SK-MEL-5 (cell line): ENCODE data around the gene CAMK2G. TPM values are rescaled to one million over a fixed set of nuclear protein-coding genes. Genes with fewer than 3 reads are reported as not detected.
A peak's percentile ranks its signal among the peaks of the same experiment; 100 is the strongest.
"Not testable (repeated sequence)": the region's sequence is repeated elsewhere in the genome, so short reads cannot be mapped to it uniquely, and the experiment has no call there.

Experiments used
- DNase-seq: peaks from one replicate; pipeline ENCODE4 v3.0.0-alpha.2; 2016; ENCODE audit warnings: low read depth, low spot score
- in situ Hi-C: cut with HindIII; loops from 2 replicates; pipeline ENCODE4 v1.10.0; 2016; ENCODE audit warnings: low sequenced_read_pairs, high pct_unique_total_duplicates, low pct_unique_long_range_greater_than_20kb
- polyA plus RNA-seq, 2 experiments: library from polyadenylated mRNA; depleted of rRNA; stranded (reverse); fragments of >200 nt; gene quantifications; 2 replicates each; pipeline ENCODE4 v1.2.3, GENCODE V29; 2015
- total RNA-seq: library from RNA; depleted of rRNA; stranded (reverse); fragments of >200 nt; shearing (Covaris generic); gene quantifications from 2 replicates; pipeline ENCODE4 v1.2.3, GENCODE V29; 2014; rRNA removed

Gene CAMK2G
- total RNA-seq, result 8.9 and 12.2 TPM in 2 replicates
- 12.3 and 12.7 TPM in 2 replicates for polyA plus RNA-seq (2015; cell fraction: cytosol; rRNA removed)
- polyA plus RNA-seq (2015; cell fraction: nucleus; rRNA removed), result 45.5 and 46.1 TPM in 2 replicates

DNA sequence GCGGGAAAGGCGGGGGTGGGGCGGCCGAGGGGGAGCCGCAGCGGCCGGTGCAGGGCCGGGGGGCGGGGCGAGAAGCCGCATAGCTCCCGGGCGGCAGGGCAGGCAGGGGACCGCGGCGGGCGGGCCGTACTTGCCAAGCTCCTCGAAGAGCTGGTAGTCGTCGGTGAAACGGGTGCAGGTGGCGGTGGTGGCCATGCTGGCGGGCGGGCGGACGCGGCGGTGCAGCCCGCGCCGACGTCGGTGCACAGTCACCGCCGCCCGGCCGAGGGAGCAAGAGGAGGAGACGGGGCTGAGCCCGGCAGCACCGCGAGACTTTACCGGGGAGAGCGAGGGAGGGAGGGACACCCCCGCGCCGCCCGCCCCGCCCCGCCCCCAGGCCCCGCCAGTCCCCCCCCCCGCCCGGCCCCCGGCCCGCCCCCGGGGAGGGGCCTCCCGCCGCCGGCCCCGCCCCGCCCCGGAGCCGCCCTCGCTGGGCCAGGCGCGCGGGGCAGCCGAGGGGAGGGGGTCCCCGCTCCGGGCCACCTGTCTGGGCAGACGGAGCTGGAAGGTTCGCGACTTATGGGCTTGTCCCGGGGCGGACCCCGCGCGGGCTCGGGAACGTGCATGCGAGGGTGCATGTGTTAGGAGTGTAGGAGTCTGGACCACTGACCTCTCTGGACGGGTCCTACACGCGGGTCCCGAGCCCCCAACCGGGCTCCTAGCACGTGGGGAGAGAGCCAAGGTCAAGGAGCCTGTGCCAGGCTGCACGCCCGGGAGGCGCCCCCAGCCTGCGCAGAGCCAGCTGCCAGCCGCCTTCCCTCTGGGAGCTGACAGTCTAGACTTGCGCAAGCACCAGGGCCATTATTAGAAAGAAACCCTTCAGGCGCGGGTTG lies at the start of gene CAMK2G:
TSS of gene CAMK2G (minus strand) at position 289 of the 872 bp plus-strand sequence. CDS start at position 195, 94 bp downstream.
- in situ Hi-C loops, result no loop called here
- peak; percentile 81 for DNase-seq

DNA sequence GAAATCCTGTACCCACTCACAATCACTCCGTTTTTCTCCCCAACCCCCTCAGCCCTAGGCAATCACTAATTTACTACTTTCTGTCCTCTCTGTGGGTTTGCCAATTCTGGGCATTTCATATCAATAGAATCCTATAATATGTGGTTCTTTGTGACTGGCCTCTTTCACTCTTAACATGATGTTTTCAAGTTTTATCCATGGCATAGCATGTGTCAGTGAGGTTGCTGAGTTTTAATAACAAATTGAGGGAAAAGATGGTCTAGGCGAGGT lies 48.4 kb upstream of the CAMK2G start:
- in situ Hi-C loops, result no loop called here
- DNase-seq, result peak; percentile 22

DNA sequence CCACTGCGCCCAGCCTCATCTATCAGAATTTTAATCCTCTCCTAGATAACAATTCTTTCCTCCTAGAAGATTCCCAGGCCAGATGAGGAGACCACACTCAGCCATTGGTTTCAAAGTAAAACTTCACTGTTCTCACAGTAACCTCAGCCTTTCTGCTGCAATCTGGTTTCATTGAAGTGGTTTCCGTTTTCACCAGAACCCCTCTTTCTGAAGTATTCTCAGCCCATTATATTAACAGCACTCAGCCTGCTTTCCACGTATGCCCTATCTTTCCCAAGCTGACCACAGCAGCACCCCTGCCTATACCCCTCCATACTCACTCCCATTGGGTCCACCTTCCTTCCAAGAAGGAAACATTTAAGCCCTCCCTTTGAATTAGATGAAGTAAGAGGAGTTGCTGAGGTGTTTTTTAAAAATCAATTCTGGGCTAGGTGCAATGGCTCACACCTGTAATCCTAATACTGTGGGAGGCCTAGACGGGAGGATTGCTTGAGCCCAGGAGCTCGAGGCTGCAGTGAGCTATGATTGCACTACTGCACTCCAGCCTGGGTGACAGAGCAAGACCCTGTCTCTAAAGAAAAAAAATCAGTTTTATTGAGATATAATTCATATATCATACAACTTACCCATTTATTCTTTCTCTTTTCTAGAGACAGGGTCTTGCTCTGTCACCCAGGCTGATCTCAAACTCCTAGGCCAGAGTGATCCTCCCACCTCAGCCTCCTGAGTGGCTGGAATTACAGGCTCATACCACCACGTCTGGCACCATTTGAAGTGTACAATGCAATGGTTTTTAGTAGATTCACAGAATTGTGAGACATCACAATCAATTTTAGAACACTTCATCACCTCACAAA lies 47.9 kb upstream of the CAMK2G start:
- in situ Hi-C loops, result no loop called here
- no peak for DNase-seq

DNA sequence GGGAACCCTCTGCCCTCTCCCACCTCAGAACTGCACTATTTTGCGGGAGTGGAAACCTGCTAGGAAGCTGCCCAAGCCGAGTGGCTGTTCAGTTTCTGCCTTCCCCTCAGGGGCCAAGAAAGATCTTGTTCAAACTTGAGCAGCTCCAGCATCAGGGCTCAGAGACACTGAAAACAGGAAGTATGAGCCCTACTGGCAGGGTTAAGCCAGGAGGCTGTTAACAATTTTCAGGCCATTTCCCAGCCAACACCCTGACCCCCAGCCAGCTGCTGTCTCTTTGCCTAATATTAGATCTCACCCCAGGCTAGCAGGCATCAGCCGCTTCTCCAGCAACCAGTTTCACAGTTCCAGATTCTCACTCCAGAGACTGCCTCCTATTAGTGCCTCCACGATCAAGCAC lies 45.7 kb upstream of the CAMK2G start:
- DNase-seq, result no peak
- in situ Hi-C loops, result no loop called here

DNA sequence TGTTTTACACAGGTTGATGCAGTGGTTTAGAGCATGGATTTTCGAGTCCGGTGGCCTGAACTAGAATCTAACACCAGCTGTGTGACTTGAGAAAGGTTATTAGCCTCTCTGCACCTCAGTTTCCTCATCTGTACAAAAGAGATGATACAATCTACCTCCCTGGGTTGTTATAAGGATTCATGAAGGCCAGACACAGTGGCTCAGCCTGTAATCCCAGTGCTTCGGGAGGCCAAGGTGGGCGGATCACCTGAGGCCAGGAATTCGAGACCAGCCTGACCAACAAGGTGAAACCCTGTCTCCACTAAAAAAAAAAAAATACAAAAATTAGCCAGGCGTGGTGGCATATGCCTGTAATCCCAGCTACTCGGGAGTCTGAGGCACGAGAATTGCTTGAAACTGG lies 45.1 kb upstream of the CAMK2G start:
- in situ Hi-C loops, DNase-seq: not testable (repeated sequence)

DNA sequence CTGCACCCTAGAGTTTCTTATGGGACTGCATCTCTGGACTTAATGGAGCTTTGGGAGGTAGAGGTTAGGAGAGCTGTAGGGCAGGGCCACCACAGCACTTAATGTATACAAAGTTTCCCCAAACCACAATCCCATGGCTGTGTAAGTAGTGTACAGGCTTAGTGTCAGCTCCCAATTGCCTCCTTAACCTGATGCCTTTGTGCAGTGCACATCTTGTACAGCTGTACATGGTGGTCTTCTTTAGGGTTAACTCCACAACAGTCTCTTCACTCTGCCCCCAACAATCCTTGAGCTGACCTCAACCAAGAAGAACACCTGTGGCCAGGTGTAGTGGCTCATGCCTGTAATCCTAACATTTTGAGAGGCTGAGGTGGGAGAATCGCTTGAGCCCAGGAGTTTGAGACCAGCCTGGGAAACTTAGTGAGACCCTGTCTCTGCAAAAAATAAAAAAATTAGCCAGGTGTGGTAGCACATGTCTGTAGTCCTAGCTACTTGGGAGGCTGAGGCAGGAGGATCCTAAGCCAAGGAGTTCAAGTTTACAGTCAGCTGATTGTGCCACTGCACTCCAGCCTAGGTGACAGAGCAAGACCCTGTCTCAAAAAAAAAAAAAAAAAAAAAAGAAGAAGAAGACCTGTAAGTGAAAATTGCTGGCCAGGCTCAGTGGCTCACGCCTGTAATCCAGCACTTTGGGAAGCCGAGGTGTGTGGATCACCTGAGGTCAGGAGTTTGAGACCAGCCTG lies 43.4 kb upstream of the CAMK2G start:
- in situ Hi-C loops, result no loop called here

DNA sequence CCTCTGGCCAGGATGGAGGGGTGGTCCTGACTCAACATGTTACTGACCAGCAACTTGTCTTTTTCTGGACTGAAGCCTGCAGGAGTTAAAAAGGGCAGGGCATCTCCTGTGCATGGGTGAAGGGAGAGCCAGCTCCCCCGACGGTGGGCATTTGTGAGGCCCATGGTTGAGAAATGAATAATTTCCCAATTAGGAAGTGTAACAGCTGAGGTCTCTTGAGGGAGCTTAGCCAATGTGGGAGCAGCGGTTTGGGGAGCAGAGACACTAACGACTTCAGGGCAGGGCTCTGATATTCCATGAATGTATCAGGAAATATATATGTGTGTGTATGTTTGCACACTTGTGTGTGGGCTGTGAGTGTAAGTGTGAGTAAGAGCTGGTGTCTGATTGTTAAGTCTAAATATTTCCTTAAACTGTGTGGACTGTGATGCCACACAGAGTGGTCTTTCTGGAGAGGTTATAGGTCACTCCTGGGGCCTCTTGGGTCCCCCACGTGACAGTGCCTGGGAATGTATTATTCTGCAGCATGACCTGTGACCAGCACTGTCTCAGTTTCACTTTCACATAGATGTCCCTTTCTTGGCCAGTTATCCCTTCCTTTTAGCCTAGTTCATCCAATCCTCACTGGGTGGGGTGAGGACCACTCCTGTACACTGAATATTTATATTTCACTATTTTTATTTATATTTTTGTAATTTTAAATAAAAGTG lies 42.6 kb upstream of the CAMK2G start:
- in situ Hi-C loops, result no loop called here
- DNase-seq, result no peak

More for the DNA sequence above, 43.4 kb upstream of the CAMK2G start:
- DNase-seq, result no peak

DNA sequence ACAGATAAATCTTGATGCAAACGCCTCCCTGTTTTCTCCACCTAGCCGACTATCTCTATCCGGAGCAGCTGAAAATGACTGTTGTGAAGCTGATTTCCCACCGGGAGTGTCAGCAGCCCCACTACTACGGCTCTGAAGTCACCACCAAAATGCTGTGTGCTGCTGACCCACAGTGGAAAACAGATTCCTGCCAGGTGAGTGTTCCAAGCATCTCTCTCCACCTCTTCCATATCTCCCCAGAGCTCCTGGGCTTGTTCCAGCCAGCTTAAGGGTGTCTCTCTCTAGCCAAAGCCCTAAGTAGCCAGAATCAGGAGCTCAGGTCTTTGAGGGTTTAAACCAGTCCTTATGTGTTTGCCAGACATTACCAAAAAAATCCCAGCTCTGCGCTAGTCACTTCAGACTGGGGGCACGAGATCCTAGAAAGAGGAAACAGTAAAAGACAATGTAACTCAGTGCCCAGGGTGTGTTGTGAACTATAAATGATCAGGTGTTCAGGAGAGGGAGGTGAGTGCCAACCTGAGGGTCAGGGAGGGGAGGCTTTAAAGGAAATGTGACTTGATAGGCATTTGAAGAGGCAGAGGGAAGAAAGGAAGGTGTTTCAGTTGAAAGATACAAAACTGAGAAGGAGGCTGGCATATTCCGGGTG lies 41.0 kb upstream of the CAMK2G start:
- in situ Hi-C loops, result no loop called here
- no peak for DNase-seq

DNA sequence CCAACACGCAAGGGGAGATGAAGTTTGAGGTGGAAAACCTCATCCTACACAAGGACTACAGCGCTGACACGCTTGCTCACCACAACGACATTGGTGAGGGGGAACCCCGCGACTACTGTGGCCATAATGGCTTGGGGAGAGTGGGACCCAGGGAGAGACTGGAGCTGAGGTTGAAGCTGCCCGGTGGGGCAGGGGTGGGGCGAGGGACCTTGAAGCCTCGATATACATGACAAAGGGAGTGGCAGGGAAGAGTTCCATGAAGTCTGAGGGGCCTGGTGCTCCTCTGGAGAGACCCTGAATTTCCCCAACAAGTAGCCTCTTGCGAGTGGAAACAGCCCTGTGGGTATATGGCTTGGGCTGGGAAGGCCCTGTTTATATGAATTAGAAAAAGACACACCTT lies 39.7 kb upstream of the CAMK2G start:
- in situ Hi-C loops, result no loop called here
- no peak for DNase-seq

DNA sequence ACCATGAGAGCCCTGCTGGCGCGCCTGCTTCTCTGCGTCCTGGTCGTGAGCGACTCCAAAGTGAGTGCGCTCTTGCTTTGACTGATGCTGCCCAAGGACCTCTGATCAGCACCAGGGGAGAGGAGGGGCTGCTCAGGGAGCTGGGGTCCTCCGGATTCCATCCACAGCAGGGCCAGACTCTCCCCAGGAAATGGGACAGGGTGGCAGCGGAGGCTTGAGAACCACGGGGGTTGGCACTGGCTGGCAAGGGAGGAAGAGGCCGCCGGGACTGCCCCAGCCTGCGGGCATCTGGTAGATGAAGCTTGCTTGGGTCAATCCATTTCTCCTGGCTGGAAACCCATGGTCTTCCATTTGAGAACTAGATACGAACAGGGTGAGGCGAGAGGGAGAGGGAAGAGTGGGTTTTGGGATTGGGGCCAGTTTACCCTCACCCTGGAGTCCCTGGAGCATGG lies 37.2 kb upstream of the CAMK2G start:
- in situ Hi-C loops, result no loop called here
- DNase-seq, result no peak

DNA sequence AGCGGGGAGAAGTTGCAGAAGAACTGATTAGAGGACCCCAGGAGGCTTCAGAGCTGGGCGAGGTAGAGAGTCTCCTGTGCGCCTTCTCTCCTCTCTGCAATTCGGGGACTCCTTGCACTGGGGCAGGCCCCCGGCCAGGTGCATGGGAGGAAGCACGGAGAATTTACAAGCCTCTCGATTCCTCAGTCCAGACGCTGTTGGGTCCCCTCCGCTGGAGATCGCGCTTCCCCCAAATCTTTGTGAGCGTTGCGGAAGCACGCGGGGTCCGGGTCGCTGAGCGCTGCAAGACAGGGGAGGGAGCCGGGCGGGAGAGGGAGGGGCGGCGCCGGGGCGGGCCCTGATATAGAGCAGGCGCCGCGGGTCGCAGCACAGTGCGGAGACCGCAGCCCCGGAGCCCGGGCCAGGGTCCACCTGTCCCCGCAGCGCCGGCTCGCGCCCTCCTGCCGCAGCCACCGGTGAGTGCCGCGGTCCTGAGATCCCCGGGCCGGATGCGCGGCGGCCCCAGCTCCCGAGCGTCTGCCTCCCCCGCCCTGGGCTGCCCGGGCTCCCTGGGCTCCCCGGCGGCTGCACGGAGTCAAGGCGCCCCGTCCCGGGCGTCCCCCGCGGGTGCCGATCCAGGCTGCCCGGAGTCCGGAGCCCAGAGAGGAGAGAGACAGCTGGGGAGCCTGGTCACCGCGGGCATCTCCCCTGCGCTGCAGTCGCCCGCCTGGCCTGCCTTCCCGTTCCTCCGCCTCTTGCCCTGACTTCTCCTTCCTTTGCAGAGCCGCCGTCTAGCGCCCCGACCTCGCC lies 36.6 kb upstream of the CAMK2G start, which contains the start of gene PLAU:
TSS of gene PLAU (plus strand) at position 369 of the 789 bp plus-strand sequence. CDS start 424 bp downstream, outside the sequence.
- in situ Hi-C loops, result no loop called here
- DNase-seq, result no peak

DNA sequence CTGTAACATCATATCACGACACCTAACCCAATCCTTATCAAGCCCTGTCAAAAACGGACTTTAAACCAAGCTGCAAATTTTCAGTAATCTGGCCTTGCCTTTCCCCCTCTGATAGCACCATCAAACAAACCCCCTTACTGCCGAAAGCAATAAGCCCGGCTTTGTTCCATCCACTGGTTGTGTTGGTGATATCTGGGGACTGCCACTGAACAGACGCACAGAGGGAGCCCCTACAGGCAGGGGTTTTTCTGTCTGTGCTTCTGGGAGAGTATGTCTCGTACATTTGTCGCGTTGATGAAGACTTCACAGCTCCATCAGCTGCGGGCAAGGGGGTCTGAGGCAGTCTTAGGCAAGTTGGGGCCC lies 36.0 kb upstream of the CAMK2G start:
- in situ Hi-C loops, result no loop called here
- no peak for DNase-seq

DNA sequence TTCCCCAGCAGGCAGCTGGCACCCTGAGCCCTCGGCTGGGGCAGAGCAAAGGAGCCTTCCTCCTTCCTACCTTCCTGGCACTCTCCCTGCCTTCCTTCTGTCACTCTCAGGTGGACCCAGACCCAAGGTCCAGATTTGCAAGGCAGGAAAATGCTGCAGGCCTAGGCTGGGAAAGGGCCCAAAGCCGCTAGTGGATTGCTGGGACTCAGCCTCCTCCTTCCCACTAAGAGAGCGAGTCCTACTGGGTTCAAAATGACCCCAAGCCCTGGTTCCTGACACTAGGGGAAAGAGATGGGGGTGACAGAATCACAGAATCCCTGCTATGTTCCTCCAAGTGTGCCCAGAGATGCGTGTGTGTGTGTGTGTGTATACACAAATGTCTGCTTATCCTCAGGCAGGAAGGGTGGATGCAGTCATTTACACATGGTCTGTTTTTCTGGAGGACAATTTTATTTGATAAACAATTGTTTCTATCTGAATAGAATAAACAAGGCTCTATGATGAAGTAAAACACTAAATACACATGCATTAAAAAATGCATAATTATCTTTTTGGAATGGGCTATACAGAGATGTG lies 35.3 kb upstream of the CAMK2G start:
- in situ Hi-C loops, result no loop called here
- DNase-seq, result no peak

DNA sequence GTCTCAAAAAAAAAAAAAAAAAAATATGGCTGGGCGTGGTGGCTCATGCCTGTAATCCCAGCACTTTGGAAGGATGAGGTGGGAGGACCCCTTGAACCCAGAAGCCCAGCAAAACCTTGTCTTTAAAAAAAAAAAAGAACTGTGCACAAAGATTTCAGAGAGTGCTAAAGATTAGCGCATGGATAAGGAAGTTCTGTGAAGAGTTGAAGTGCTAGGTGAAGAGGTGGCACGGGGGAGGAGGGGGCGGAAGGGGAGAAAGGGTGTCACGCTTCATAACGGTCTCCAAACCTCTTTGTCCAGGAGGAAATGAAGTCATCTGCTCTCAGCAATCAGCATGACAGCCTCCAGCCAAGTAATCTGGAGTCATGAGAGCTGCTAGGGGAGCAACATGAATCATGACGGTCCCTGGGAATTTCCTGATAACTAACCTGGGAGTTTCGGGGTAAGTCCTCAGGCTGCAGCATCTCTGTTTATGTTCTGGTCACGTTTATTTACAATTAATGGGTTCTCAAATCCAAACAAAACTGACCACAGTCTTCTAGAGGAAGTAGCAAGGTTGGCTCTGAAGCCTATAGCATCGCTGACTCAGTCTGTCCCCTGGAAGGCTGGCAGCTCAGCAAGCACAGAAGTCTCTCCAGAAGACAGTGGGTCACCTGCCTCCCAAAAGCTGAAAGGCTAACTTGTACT lies 34.6 kb upstream of the CAMK2G start:
- DNase-seq, result peak; percentile 28

DNA sequence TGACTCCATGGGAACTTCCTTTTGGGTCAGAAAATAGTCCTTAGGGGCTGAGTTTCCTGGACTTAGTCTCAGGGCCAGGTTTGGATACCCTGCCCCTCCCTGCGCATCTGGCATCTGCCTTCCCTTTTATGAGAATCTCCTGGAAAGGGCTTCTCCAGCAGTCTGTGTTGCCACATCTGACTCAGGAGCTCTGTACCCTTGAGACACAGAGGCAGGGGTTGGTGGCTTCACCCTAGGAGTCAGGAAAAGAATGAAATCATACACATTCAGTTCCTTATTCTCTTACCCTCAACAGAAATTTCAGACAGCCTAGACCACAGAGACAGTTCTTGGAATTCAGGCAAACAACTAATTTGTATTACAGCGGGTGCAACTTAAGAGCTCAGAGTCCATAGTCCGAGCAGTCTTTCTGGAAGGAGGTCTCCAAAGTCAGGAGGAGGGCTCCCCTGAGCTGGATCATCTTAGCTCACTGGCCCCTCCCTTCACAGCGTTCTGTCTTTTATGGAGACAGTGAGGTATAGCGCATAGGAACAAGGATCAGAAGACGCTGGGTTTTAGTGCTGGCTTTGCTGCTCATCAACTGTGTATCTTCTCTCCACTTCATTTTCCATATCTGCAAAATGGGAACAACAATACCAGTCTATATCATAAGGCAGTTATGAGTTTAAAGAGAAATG lies 33.6 kb upstream of the CAMK2G start:
- in situ Hi-C loops, result no loop called here
- DNase-seq, result no peak

More for the DNA sequence above, 34.6 kb upstream of the CAMK2G start:
- in situ Hi-C loops, result no loop called here
